Gastroesophageal sphincter (tissue), 4 donors: ENCODE data around the gene PTPRF. TPM values are rescaled to one million over a fixed set of nuclear protein-coding genes. Genes with fewer than 3 reads are reported as not detected.

ENCODE experiments used
- ATAC-seq: fragments of 150-250 bp; one replicate; pipeline ENCODE4 v1.9.1; 2016; ENCODE audit warnings: mild to moderate bottlenecking, moderate library complexity
- H3K27ac ChIP-seq, 4 donors: fragments of 200-600 bp; sonication (generic) in 3 of 4; 1 replicate in 3 of 4; 2 replicates in 1 of 4; pipeline ENCODE4 v1.5.1; 2016 to 2019
- H3K27me3 ChIP-seq: fragments of 200-600 bp; sonication (generic); one replicate; pipeline ENCODE4 v1.5.1; 2019
- H3K36me3 ChIP-seq, 2 donors: fragments of 200-600 bp; sonication (generic); one replicate each; pipeline ENCODE4 v1.5.1; 2019; ENCODE audit warnings: control low read depth in 1 of 2
- H3K4me1 ChIP-seq, 3 donors: fragments of 200-600 bp; sonication (generic); 1 replicate in 2 of 3; 2 replicates in 1 of 3; pipeline ENCODE4 v1.5.1; 2016 to 2019; ENCODE audit warnings: control low read depth in 2 of 3
- H3K4me3 ChIP-seq, 2 donors: fragments of 200-600 bp; sonication (generic); one replicate each; pipeline ENCODE4 v1.5.1; 2019; ENCODE audit warnings: mild to moderate bottlenecking in 1 of 2, moderate library complexity in 1 of 2
- H3K9me3 ChIP-seq, 3 donors: fragments of 200-600 bp; sonication (generic); one replicate each; pipeline ENCODE4 v1.5.1; 2017 to 2019; ENCODE audit warnings: control low read depth in 2 of 3
- EP300 ChIP-seq: sonication (generic); formaldehyde crosslinking; IDR thresholded peaks from one replicate; pipeline ENCODE4 v1.6.1; 2017; ENCODE audit warnings: antibody characterized with exemption, mild to moderate bottlenecking
- POLR2A ChIP-seq, 2 donors: fragments of 450-650 bp; IDR thresholded peaks; one replicate each; pipeline ENCODE4 v1.6.1; 2017; ENCODE audit warnings: antibody characterized with exemption in 2 of 2, mild to moderate bottlenecking in 2 of 2, moderate library complexity in 1 of 2
- POLR2AphosphoS5 ChIP-seq: sonication (generic); formaldehyde crosslinking; IDR thresholded peaks from one replicate; pipeline ENCODE4 v1.6.1; 2017; ENCODE audit warnings: antibody characterized with exemption
- WGBS, 2 donors: methylation state at CpG; one replicate each; pipeline ENCODE4 v1.1.5; 2018; ENCODE audit warnings: low coverage in 1 of 2; 5-methylcytosine and 5-hydroxymethylcytosine counted together
- total RNA-seq, 4 donors: library from RNA; depleted of rRNA; stranded (reverse); fragments of >200 nt; gene quantifications; one replicate each; pipeline ENCODE4 v1.1.0, GENCODE V29; 2016
- TF ChIP-seq, protein P1 (sequence below), 4 experiments: fragments of 200-600 bp in 2 of 4; fragments of 450-650 bp in 2 of 4; sonication (generic) in 1 of 4; IDR thresholded peaks; one replicate each; pipeline ENCODE4 v1.5.1; 2017 to 2019; ENCODE audit warnings: antibody characterized with exemption in 4 of 4, mild to moderate bottlenecking in 2 of 4, moderate library complexity in 2 of 4

PTPRF gene
- total RNA-seq, 4 donors from 2014 or later = 55.8 to 80.4 (median 60.8) TPM

DNA sequence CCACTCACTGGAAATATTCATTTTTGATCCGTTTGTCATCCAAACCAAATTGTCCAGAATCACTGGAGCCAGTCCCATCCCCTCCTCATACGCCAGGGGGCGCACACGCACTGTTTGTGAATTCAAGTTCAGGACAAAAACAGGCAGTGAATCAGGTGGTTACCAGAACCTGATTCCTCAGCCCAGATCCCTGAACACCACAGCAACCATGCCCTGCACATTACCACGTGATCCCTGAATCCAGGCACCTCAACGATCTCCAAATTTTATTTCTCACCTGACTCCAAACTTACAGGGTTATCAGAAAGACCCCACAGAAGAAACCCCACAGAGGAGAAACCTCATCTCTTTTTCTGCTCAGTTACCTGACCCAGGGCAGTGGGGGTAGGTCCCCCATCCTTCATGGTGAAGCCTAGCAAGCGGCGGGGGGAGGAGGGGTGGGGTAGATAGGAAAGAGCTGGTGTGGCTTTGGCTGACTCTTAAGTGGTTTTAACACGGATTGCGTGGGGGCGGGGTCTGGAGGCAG is 1.4 kb upstream of the PTPRF start:
- ATAC-seq = peak; percentile 71
- TF ChIP-seq, protein P1, sequence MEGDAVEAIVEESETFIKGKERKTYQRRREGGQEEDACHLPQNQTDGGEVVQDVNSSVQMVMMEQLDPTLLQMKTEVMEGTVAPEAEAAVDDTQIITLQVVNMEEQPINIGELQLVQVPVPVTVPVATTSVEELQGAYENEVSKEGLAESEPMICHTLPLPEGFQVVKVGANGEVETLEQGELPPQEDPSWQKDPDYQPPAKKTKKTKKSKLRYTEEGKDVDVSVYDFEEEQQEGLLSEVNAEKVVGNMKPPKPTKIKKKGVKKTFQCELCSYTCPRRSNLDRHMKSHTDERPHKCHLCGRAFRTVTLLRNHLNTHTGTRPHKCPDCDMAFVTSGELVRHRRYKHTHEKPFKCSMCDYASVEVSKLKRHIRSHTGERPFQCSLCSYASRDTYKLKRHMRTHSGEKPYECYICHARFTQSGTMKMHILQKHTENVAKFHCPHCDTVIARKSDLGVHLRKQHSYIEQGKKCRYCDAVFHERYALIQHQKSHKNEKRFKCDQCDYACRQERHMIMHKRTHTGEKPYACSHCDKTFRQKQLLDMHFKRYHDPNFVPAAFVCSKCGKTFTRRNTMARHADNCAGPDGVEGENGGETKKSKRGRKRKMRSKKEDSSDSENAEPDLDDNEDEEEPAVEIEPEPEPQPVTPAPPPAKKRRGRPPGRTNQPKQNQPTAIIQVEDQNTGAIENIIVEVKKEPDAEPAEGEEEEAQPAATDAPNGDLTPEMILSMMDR (IDR thresholded peaks at IDR 0.05) = peak; percentile 94 to 98 (median 96)
- TF ChIP-seq POLR2AphosphoS5 = peak; percentile 63
- no peak for TF ChIP-seq POLR2A (IDR thresholded peaks at IDR 0.05)
- Histone ChIP-seq H3K36me3 (no peaks in the 10 kb centered on the region), H3K27ac (peak overlapping the region in 1 of 4 donors; percentile 94), H3K4me3 (no peak overlapping the region), H3K9me3 (no peaks in the 10 kb centered on the region), H3K27me3 (no peaks in the 10 kb centered on the region), H3K4me1 (peaks cover 0 to 46% (median 3%) of the 10 kb centered on the region in 3 donors)
- WGBS, 2 donors = 20 to 25% methylated on average over 8 to 9 of the region's 11 CpGs

GRCh38 chr1:43531107-43531905 is 623 bp downstream of the PTPRF start:
- H3K4me1 ChIP-seq = peaks cover 0 to 65% (median 3%) of the 10 kb centered on the region in 3 donors
- no peaks in the 10 kb centered on the region for H3K36me3 ChIP-seq
- H3K27me3 ChIP-seq = no peaks in the 10 kb centered on the region
- no peaks in the 10 kb centered on the region for H3K9me3 ChIP-seq
- TF ChIP-seq EP300 (no peak), POLR2AphosphoS5 (peak; percentile 14)
- peak; percentile 35 for ATAC-seq
- H3K27ac ChIP-seq = peak overlapping the region; percentile 66 to 94 (median 90)
- WGBS, 2 donors = 0% methylated on average over 1 of the region's 102 CpGs
- H3K4me3 ChIP-seq = peak overlapping the region; percentile 85 to 94

DNA sequence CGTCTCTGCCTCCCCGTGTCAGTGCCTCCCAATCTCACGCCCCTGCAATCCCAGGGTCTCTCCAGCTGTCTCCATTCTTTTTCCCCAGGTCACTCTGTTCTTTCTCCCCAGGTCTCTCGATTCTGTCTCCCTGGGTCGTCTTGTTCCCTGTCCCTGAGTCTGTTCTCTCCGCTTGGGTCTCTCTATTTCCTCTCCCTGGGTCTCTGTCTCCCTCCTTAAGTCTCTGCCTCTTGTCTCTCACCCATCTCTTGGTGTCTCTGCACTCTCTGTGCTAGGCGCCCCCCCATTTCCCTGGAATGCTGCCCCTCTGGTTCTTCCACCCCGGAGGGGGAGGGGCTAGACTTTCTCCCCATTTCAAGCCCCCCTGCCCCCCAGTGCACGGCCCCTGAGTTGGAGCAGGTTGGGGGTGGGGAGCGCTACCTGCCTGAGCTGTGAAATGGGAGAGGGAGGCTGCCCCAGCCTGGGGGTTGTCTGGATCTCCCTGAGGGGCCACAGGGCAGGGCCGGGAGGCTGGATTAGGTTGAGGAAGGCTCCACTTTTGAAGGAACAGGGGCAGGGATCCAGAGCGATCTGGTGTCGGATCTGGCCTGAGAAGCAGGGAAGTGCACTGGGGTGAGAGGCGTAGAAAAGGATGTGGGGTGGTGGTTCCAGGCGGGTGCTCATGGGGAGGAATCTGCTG is 1.4 kb downstream of the PTPRF start:
- TF ChIP-seq, protein P1 (IDR thresholded peaks at IDR 0.05) = no peak
- no peak for TF ChIP-seq POLR2AphosphoS5
- TF ChIP-seq POLR2A (IDR thresholded peaks at IDR 0.05) = no peak
- Histone ChIP-seq H3K4me3 (peak overlapping the region; percentile 85 to 94), H3K27me3 (no peaks in the 10 kb centered on the region), H3K36me3 (no peaks in the 10 kb centered on the region), H3K4me1 (peaks cover 0 to 72% (median 3%) of the 10 kb centered on the region in 3 donors), H3K9me3 (no peaks in the 10 kb centered on the region), H3K27ac (peak overlapping the region; percentile 57 to 94 (median 90))
- WGBS, 2 donors = 6 to 9% methylated on average over 7 to 9 of the region's 15 CpGs
- no peak for ATAC-seq

DNA sequence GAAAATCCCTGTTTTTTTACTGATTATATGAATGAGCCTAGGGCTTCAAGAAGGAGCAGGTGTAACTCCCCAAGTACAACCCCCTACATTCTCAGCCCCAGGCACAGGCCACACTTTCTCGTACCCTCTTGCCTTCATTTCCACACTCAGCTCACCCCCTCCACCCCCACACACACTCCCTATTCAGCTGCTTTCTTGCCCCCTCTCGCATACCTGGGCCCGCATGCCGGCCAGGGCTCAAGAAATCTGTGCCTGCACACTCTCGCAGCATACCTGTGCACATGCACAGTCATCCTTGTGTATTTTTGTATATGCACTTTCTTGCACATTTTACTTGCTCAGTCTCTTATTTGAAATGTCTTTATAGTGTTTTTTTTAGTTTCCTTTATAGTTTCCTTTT is 2.0 kb downstream of the PTPRF start:
- no peak overlapping the region for H3K4me3 ChIP-seq
- no peak for ATAC-seq
- peak overlapping the region; percentile 57 to 94 (median 90) for H3K27ac ChIP-seq
- no peaks in the 10 kb centered on the region for H3K27me3 ChIP-seq
- H3K4me1 ChIP-seq = peaks cover 0 to 79% (median 3%) of the 10 kb centered on the region in 3 donors
- H3K36me3 ChIP-seq = no peaks in the 10 kb centered on the region
- no peak for TF ChIP-seq EP300
- TF ChIP-seq POLR2A (IDR thresholded peaks at IDR 0.05) = no peak
- TF ChIP-seq, protein P1 (IDR thresholded peaks at IDR 0.05) = no peak
- TF ChIP-seq POLR2AphosphoS5 = no peak
- no peaks in the 10 kb centered on the region for H3K9me3 ChIP-seq
- 51 to 54% methylated on average over 5 of the region's 5 CpGs for WGBS, 2 donors

- peak overlapping the region in 3 of 4 donors; percentile 26 to 94 (median 89) for H3K27ac ChIP-seq
- H3K4me3 ChIP-seq = no peak overlapping the region
- no peaks in the 10 kb centered on the region for H3K9me3 ChIP-seq
- H3K36me3 ChIP-seq = peaks cover 0 to 7% of the 10 kb centered on the region in 2 donors
- H3K27me3 ChIP-seq = no peaks in the 10 kb centered on the region
- no peak for ATAC-seq
- TF ChIP-seq, protein P1 (IDR thresholded peaks at IDR 0.05) = no peak
- TF ChIP-seq POLR2AphosphoS5 = no peak
- TF ChIP-seq EP300 = no peak
- TF ChIP-seq POLR2A (IDR thresholded peaks at IDR 0.05) = no peak
- WGBS, 2 donors = 83% methylated on average over 1 of the region's 9 CpGs; no CpG with 5 or more reads in 1 of the 2 donors
- peaks cover 0 to 83% (median 3%) of the 10 kb centered on the region in 3 donors for H3K4me1 ChIP-seq
These were observed 2.9 kb downstream of the PTPRF start for GRCh38 chr1:43533584-43533983.
